ENCODE measurements around the gene SGCA.

DNA sequence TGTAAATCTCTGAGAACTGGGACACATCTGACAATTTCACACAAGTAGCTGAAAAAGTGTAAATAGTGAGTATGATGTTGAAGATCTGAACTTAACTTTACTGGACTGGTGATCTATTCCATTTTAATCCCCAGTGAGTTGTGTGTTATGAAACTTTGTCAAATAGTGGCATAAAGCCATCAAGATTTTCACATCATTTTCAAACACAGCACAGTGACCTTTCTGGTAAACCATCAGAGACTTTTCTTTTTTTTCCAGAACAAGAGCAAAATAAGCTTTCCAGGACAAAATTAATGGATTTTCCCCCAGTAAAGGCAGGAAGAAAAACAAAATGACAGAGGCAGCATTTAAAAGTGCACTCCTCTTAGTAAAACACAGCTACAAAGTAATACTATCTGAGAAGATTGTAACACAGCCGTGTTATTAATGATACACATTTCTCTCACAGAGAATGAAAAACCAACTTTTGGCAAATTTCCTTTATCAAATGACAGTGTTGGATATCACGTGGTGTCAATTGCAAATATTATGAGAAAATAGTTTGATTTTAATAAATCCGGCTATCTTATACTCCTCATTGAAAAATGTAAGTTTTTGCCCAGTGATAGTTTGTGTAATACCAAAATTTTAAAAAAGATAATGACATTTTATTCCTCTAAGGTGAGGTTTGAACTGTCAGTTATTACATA lies 52.4 kb downstream of the SGCA start:
- TF ChIP-seq TFDP1 (CRISPR knock-in tag; IDR thresholded peaks at IDR 0.05; ENCODE audit: borderline replicate concordance) (no peak), ZNF713 (CRISPR knock-in tag; IDR thresholded peaks at IDR 0.05) (no peak), CEBPG (CRISPR knock-in tag; IDR thresholded peaks at IDR 0.05) (no peak), NFRKB (IDR thresholded peaks at IDR 0.05) (no peak), CTCF (CRISPR knock-in tag; IDR thresholded peaks at IDR 0.05) (no peak), ZSCAN5A (CRISPR knock-in tag; IDR thresholded peaks at IDR 0.05; ENCODE audit: borderline replicate concordance) (no peak), EZH2 (conservative IDR thresholded peaks at IDR 0.05; ENCODE audit: low read depth, low read length) (no peak), THRA (CRISPR knock-in tag; IDR thresholded peaks at IDR 0.05; ENCODE audit: borderline replicate concordance) (no peak), KLF11 (CRISPR knock-in tag; IDR thresholded peaks at IDR 0.05) (no peak), ZNF274 (CRISPR knock-in tag; IDR thresholded peaks at IDR 0.05) (no peak)
- TF ChIP-seq, protein P1, sequence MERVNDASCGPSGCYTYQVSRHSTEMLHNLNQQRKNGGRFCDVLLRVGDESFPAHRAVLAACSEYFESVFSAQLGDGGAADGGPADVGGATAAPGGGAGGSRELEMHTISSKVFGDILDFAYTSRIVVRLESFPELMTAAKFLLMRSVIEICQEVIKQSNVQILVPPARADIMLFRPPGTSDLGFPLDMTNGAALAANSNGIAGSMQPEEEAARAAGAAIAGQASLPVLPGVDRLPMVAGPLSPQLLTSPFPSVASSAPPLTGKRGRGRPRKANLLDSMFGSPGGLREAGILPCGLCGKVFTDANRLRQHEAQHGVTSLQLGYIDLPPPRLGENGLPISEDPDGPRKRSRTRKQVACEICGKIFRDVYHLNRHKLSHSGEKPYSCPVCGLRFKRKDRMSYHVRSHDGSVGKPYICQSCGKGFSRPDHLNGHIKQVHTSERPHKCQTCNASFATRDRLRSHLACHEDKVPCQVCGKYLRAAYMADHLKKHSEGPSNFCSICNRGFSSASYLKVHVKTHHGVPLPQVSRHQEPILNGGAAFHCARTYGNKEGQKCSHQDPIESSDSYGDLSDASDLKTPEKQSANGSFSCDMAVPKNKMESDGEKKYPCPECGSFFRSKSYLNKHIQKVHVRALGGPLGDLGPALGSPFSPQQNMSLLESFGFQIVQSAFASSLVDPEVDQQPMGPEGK (CRISPR knock-in tag; IDR thresholded peaks at IDR 0.05) = no peak
